Esophagus squamous epithelium (tissue), 4 donors: ENCODE data around the gene SCGB1D2.

Experiments
- CTCF ChIP-seq, 6 experiments: fragments of 450-650 bp in 4 of 6; fragments of 200-600 bp in 2 of 6; sonication (generic) in 2 of 6; IDR thresholded peaks; one replicate each; pipeline ENCODE4 v1.5.1; 2016 to 2019; ENCODE audit warnings: antibody characterized with exemption in 6 of 6, mild to moderate bottlenecking in 4 of 6, moderate library complexity in 4 of 6
- POLR2A ChIP-seq, 4 donors: fragments of 450-650 bp; IDR thresholded peaks; one replicate each; pipeline ENCODE4 v1.6.1; 2017; ENCODE audit warnings: antibody characterized with exemption in 4 of 4, mild to moderate bottlenecking in 4 of 4, moderate library complexity in 3 of 4

GRCh38 chr11:62221498-62221897, 20.5 kb upstream of the SCGB1D2 start:
- no peak for TF ChIP-seq CTCF (IDR thresholded peaks at IDR 0.05)
- TF ChIP-seq POLR2A (IDR thresholded peaks at IDR 0.05) = no peak
